ENCODE data around the gene MKS1.

Gene MKS1

DNA sequence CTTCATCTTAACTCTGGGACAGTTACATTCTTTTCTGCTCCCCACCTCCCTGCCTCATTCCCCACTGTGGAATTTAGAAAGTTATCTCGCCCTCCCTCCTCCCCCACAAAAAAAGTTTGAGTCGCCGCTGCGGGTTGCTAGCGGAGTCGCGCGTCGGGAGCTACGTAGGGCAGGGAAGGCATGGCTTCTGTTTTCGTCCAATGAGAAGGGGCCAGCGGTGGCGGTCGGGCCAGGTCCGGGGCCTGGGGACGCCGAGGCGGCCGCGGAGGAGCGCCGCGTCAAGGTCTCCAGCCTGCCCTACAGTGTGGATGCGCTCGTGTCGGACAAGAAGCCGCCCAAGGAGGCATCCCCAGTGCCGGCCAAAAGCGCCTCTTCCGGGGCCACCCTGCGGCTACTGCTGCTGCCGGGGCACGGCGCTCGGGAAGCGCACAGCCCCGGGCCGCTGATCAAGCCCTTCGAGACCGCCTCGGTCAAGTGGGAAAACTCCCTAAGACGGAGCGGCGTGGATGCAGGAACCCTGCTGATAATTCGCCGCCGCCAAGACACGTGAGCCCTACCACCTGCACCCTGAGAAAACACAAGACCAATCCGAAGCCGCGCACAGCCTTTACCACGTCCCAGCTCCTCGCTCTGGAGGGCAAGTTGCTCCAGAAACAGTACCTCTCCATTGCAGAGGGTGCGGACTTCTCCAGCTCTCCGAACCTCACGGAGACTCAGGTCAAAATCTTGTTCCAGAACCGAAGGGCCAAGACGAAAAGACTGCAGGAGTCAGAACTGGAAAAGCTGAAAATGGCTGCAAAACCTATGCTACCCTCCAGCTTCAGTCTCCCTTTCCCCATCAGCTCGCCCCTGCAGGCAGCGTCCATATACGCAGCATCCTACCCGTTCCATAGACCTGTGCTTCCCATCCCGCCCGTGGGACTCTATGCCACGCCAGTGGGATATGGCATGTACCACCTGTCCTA is 61.9 kb downstream of the MKS1 start:
- peak; percentile 87 for DNase-seq

Data from islet precursor cell (in vitro differentiated cells).